ENCODE data around the gene KLRF1. TPM values are rescaled to one million over a fixed set of nuclear protein-coding genes. Genes with fewer than 3 reads are reported as not detected.
"Not testable (repeated sequence)": the region's sequence is repeated elsewhere in the genome, so short reads cannot be mapped to it uniquely, and the experiment has no call there.

The KLRF1 gene
- total RNA-seq, 1 donor from 2014 or later: not detected

GRCh38 chr12:9868951-9869306 is 41.6 kb downstream of the KLRF1 start:
- peak overlapping the region; percentile 79 to 93 (median 85) for H3K9ac ChIP-seq (ENCODE audit: low read depth in 1 of 3, low read length in 3 of 3)
- H3K4me1 ChIP-seq (ENCODE audit: control insufficient read depth in 3 of 3, insufficient read depth in 3 of 3, low read length in 3 of 3): peaks cover 3 to 9% (median 4%) of the 10 kb centered on the region in 3 donors
- no peaks in the 10 kb centered on the region for H3K27me3 ChIP-seq (ENCODE audit: control insufficient read depth in 3 of 3, insufficient read depth in 3 of 3, low read length in 3 of 3)
- peaks cover 0 to 2% (median 0%) of the 10 kb centered on the region in 3 donors for H3K9me3 ChIP-seq (ENCODE audit: control insufficient read depth in 3 of 3, low read length in 3 of 3)
- no peaks in the 10 kb centered on the region for H3K36me3 ChIP-seq (ENCODE audit: control insufficient read depth in 3 of 3, insufficient read depth in 3 of 3, low read length in 3 of 3)
- H3K4me3 ChIP-seq (ENCODE audit: low read length in 3 of 3): peak overlapping the region; percentile 66 to 86 (median 75)
- peak overlapping the region; percentile 97 for H3K27ac ChIP-seq (ENCODE audit: low read depth, low read length)

GRCh38 chr12:9869307-9870161 is 42.3 kb downstream of the KLRF1 start, which contains the start of gene CLEC2B:
CLEC2B (minus strand) TSS chr12:9869354.
- Histone ChIP-seq H3K27ac (ENCODE audit: low read depth, low read length) (peak within 1 kb of the TSS; percentile 97), H3K4me1 (ENCODE audit: control insufficient read depth in 3 of 3, insufficient read depth in 3 of 3, low read length in 3 of 3) (peaks cover 3 to 9% (median 4%) of the 10 kb centered on the region in 3 donors)

GRCh38 chr12:9870286-9870866 is 43.1 kb downstream of the KLRF1 start:
- H3K27ac ChIP-seq (ENCODE audit: low read depth, low read length): peak overlapping the region; percentile 97
- H3K9ac ChIP-seq (ENCODE audit: low read depth in 1 of 3, low read length in 3 of 3): peak overlapping the region; percentile 79 to 93 (median 85)
- H3K9me3 ChIP-seq (ENCODE audit: control insufficient read depth in 3 of 3, low read length in 3 of 3): no peaks in the 10 kb centered on the region
- peak overlapping the region; percentile 23 to 86 (median 75) for H3K4me3 ChIP-seq (ENCODE audit: low read length in 3 of 3)
- peaks cover 3 to 9% (median 4%) of the 10 kb centered on the region in 3 donors for H3K4me1 ChIP-seq (ENCODE audit: control insufficient read depth in 3 of 3, insufficient read depth in 3 of 3, low read length in 3 of 3)
- no peaks in the 10 kb centered on the region for H3K36me3 ChIP-seq (ENCODE audit: control insufficient read depth in 3 of 3, insufficient read depth in 3 of 3, low read length in 3 of 3)
- H3K27me3 ChIP-seq (ENCODE audit: control insufficient read depth in 3 of 3, insufficient read depth in 3 of 3, low read length in 3 of 3): no peaks in the 10 kb centered on the region

More at GRCh38 chr12:9869307-9870161, 42.3 kb downstream of the KLRF1 start, which contains the start of gene CLEC2B:
- H3K4me3 ChIP-seq (ENCODE audit: low read length in 3 of 3): peak within 1 kb of the TSS; percentile 66 to 86 (median 75)
- H3K9me3 ChIP-seq (ENCODE audit: control insufficient read depth in 3 of 3, low read length in 3 of 3): no peaks in the 10 kb centered on the region
- H3K27me3 ChIP-seq (ENCODE audit: control insufficient read depth in 3 of 3, insufficient read depth in 3 of 3, low read length in 3 of 3): no peaks in the 10 kb centered on the region
- H3K9ac ChIP-seq (ENCODE audit: low read depth in 1 of 3, low read length in 3 of 3): peak within 1 kb of the TSS; percentile 79 to 93 (median 85)
- H3K36me3 ChIP-seq (ENCODE audit: control insufficient read depth in 3 of 3, insufficient read depth in 3 of 3, low read length in 3 of 3): no peaks in the 10 kb centered on the region

GRCh38 chr12:9872162-9872561 is 44.9 kb downstream of the KLRF1 start:
- peaks cover 3 to 9% (median 4%) of the 10 kb centered on the region in 3 donors for H3K4me1 ChIP-seq (ENCODE audit: control insufficient read depth in 3 of 3, insufficient read depth in 3 of 3, low read length in 3 of 3)
- H3K9me3 ChIP-seq (ENCODE audit: control insufficient read depth in 3 of 3, low read length in 3 of 3): no peaks in the 10 kb centered on the region
- H3K27me3 ChIP-seq (ENCODE audit: control insufficient read depth in 3 of 3, insufficient read depth in 3 of 3, low read length in 3 of 3): no peaks in the 10 kb centered on the region
- H3K36me3 ChIP-seq (ENCODE audit: control insufficient read depth in 3 of 3, insufficient read depth in 3 of 3, low read length in 3 of 3): no peaks in the 10 kb centered on the region
- peak overlapping the region in 2 of 3 donors; percentile 4 to 20 for H3K4me3 ChIP-seq (ENCODE audit: low read length in 3 of 3)
- peak overlapping the region in 1 of 3 donors; percentile 26 for H3K9ac ChIP-seq (ENCODE audit: low read depth in 1 of 3, low read length in 3 of 3)
- peak overlapping the region; percentile 28 for H3K27ac ChIP-seq (ENCODE audit: low read depth, low read length)

GRCh38 chr12:9872742-9873141 is 45.5 kb downstream of the KLRF1 start:
- peaks cover 3 to 9% (median 4%) of the 10 kb centered on the region in 3 donors for H3K4me1 ChIP-seq (ENCODE audit: control insufficient read depth in 3 of 3, insufficient read depth in 3 of 3, low read length in 3 of 3)
- no peaks in the 10 kb centered on the region for H3K36me3 ChIP-seq (ENCODE audit: control insufficient read depth in 3 of 3, insufficient read depth in 3 of 3, low read length in 3 of 3)
- H3K27me3 ChIP-seq (ENCODE audit: control insufficient read depth in 3 of 3, insufficient read depth in 3 of 3, low read length in 3 of 3): no peaks in the 10 kb centered on the region
- H3K27ac ChIP-seq (ENCODE audit: low read depth, low read length): peak overlapping the region; percentile 28
- H3K9me3 ChIP-seq (ENCODE audit: control insufficient read depth in 3 of 3, low read length in 3 of 3): no peaks in the 10 kb centered on the region
- peak overlapping the region in 1 of 3 donors; percentile 26 for H3K9ac ChIP-seq (ENCODE audit: low read depth in 1 of 3, low read length in 3 of 3)
- H3K4me3 ChIP-seq (ENCODE audit: low read length in 3 of 3): no peak overlapping the region

GRCh38 chr12:9876120-9876519 is 48.8 kb downstream of the KLRF1 start:
- H3K27ac ChIP-seq (ENCODE audit: low read depth, low read length); H3K36me3 ChIP-seq (ENCODE audit: control insufficient read depth in 3 of 3, insufficient read depth in 3 of 3, low read length in 3 of 3); H3K9ac ChIP-seq (ENCODE audit: low read depth in 1 of 3, low read length in 3 of 3); H3K9me3 ChIP-seq (ENCODE audit: control insufficient read depth in 3 of 3, low read length in 3 of 3); H3K4me3 ChIP-seq (ENCODE audit: low read length in 3 of 3); H3K4me1 ChIP-seq (ENCODE audit: control insufficient read depth in 3 of 3, insufficient read depth in 3 of 3, low read length in 3 of 3); H3K27me3 ChIP-seq (ENCODE audit: control insufficient read depth in 3 of 3, insufficient read depth in 3 of 3, low read length in 3 of 3): not testable (repeated sequence)

GRCh38 chr12:9880532-9881078 is 53.3 kb downstream of the KLRF1 start:
- Histone ChIP-seq H3K4me3 (ENCODE audit: low read length in 3 of 3) (no peak overlapping the region), H3K36me3 (ENCODE audit: control insufficient read depth in 3 of 3, insufficient read depth in 3 of 3, low read length in 3 of 3) (no peaks in the 10 kb centered on the region), H3K27me3 (ENCODE audit: control insufficient read depth in 3 of 3, insufficient read depth in 3 of 3, low read length in 3 of 3) (no peaks in the 10 kb centered on the region), H3K27ac (ENCODE audit: low read depth, low read length) (no peak overlapping the region), H3K9me3 (ENCODE audit: control insufficient read depth in 3 of 3, low read length in 3 of 3) (no peaks in the 10 kb centered on the region), H3K9ac (ENCODE audit: low read depth in 1 of 3, low read length in 3 of 3) (no peak overlapping the region), H3K4me1 (ENCODE audit: control insufficient read depth in 3 of 3, insufficient read depth in 3 of 3, low read length in 3 of 3) (no peaks in the 10 kb centered on the region)

- H3K4me3 ChIP-seq (ENCODE audit: low read length in 3 of 3): no peak within 1 kb of the TSS
- no peaks in the 10 kb centered on the region for H3K9me3 ChIP-seq (ENCODE audit: control insufficient read depth in 3 of 3, low read length in 3 of 3)
- no peaks in the 10 kb centered on the region for H3K27me3 ChIP-seq (ENCODE audit: control insufficient read depth in 3 of 3, insufficient read depth in 3 of 3, low read length in 3 of 3)
- H3K4me1 ChIP-seq (ENCODE audit: control insufficient read depth in 3 of 3, insufficient read depth in 3 of 3, low read length in 3 of 3): no peaks in the 10 kb centered on the region
- no peak within 1 kb of the TSS for H3K27ac ChIP-seq (ENCODE audit: low read depth, low read length)
- H3K36me3 ChIP-seq (ENCODE audit: control insufficient read depth in 3 of 3, insufficient read depth in 3 of 3, low read length in 3 of 3): no peaks in the 10 kb centered on the region
- no peak within 1 kb of the TSS for H3K9ac ChIP-seq (ENCODE audit: low read depth in 1 of 3, low read length in 3 of 3)
Observed at GRCh38 chr12:9881246-9881645, 54.0 kb downstream of the KLRF1 start, which contains the start of gene KLRF2. KLRF2 (plus strand) TSS chr12:9881489; CDS start chr12:9881596, 107 bp downstream.

- H3K36me3 ChIP-seq (ENCODE audit: control insufficient read depth in 3 of 3, insufficient read depth in 3 of 3, low read length in 3 of 3): no peaks in the 10 kb centered on the region
- no peaks in the 10 kb centered on the region for H3K9me3 ChIP-seq (ENCODE audit: control insufficient read depth in 3 of 3, low read length in 3 of 3)
- H3K27me3 ChIP-seq (ENCODE audit: control insufficient read depth in 3 of 3, insufficient read depth in 3 of 3, low read length in 3 of 3): no peaks in the 10 kb centered on the region
- H3K4me1 ChIP-seq (ENCODE audit: control insufficient read depth in 3 of 3, insufficient read depth in 3 of 3, low read length in 3 of 3): no peaks in the 10 kb centered on the region
- no peak overlapping the region for H3K4me3 ChIP-seq (ENCODE audit: low read length in 3 of 3)
- H3K27ac ChIP-seq (ENCODE audit: low read depth, low read length): no peak overlapping the region
- H3K9ac ChIP-seq (ENCODE audit: low read depth in 1 of 3, low read length in 3 of 3): no peak overlapping the region
Observed at GRCh38 chr12:9881988-9882387, 54.7 kb downstream of the KLRF1 start.

GRCh38 chr12:9883175-9883574 is 55.9 kb downstream of the KLRF1 start:
- no peak overlapping the region for H3K27ac ChIP-seq (ENCODE audit: low read depth, low read length)

More at GRCh38 chr12:9883175-9883574, 55.9 kb downstream of the KLRF1 start:
- H3K36me3 ChIP-seq (ENCODE audit: control insufficient read depth in 3 of 3, insufficient read depth in 3 of 3, low read length in 3 of 3): no peaks in the 10 kb centered on the region
- no peak overlapping the region for H3K4me3 ChIP-seq (ENCODE audit: low read length in 3 of 3)
- no peaks in the 10 kb centered on the region for H3K9me3 ChIP-seq (ENCODE audit: control insufficient read depth in 3 of 3, low read length in 3 of 3)
- no peak overlapping the region for H3K9ac ChIP-seq (ENCODE audit: low read depth in 1 of 3, low read length in 3 of 3)
- no peaks in the 10 kb centered on the region for H3K27me3 ChIP-seq (ENCODE audit: control insufficient read depth in 3 of 3, insufficient read depth in 3 of 3, low read length in 3 of 3)
- no peaks in the 10 kb centered on the region for H3K4me1 ChIP-seq (ENCODE audit: control insufficient read depth in 3 of 3, insufficient read depth in 3 of 3, low read length in 3 of 3)

Measured in skeletal muscle tissue (tissue), 4 donors.